GM23338 (cell line): ENCODE results near the gene ATP8A2.

Experiments used
- CTCF ChIP-seq, 2 experiments: fragments of 200-600 bp in 1 of 2; sonication (generic) in 1 of 2; conservative IDR thresholded peaks; 2 replicates each; pipeline versions ENCODE4 v1.5.1 to v1.6.1; 2016 to 2017; ENCODE audit warnings: antibody characterized with exemption in 2 of 2, low read depth in 2 of 2, mild to moderate bottlenecking in 2 of 2, moderate library complexity in 1 of 2
- EZH2 ChIP-seq: fragments of 200-600 bp; sonication (generic); IDR thresholded peaks from one replicate; pipeline ENCODE4 v1.8.0; 2017; ENCODE audit warnings: antibody characterized with exemption, mild to moderate bottlenecking, low read depth; ENCODE audit not compliant: unreplicated experiment
- POLR2AphosphoS5 ChIP-seq: IDR thresholded peaks from 2 replicates; pipeline ENCODE4 v1.6.1; 2016; ENCODE audit warnings: antibody characterized with exemption, low read depth
- TF ChIP-seq, protein P1 (sequence below): IDR thresholded peaks from one replicate; pipeline ENCODE4 v1.6.1; 2018; ENCODE audit warnings: antibody characterized with exemption; ENCODE audit not compliant: unreplicated experiment
- TF ChIP-seq, protein P2 (sequence below): fragments of 250-450 bp; sonication (Bioruptor Pico); IDR thresholded peaks from 2 replicates; pipeline ENCODE4 v1.5.0; 2020; ENCODE audit warnings: mild to moderate bottlenecking, moderate library complexity

- TF ChIP-seq POLR2AphosphoS5 (no peak), CTCF (conservative IDR thresholded peaks at IDR 0.05; ENCODE audit: low read depth in 2 of 2) (no peak), EZH2 (no peak)
- TF ChIP-seq, protein P1, sequence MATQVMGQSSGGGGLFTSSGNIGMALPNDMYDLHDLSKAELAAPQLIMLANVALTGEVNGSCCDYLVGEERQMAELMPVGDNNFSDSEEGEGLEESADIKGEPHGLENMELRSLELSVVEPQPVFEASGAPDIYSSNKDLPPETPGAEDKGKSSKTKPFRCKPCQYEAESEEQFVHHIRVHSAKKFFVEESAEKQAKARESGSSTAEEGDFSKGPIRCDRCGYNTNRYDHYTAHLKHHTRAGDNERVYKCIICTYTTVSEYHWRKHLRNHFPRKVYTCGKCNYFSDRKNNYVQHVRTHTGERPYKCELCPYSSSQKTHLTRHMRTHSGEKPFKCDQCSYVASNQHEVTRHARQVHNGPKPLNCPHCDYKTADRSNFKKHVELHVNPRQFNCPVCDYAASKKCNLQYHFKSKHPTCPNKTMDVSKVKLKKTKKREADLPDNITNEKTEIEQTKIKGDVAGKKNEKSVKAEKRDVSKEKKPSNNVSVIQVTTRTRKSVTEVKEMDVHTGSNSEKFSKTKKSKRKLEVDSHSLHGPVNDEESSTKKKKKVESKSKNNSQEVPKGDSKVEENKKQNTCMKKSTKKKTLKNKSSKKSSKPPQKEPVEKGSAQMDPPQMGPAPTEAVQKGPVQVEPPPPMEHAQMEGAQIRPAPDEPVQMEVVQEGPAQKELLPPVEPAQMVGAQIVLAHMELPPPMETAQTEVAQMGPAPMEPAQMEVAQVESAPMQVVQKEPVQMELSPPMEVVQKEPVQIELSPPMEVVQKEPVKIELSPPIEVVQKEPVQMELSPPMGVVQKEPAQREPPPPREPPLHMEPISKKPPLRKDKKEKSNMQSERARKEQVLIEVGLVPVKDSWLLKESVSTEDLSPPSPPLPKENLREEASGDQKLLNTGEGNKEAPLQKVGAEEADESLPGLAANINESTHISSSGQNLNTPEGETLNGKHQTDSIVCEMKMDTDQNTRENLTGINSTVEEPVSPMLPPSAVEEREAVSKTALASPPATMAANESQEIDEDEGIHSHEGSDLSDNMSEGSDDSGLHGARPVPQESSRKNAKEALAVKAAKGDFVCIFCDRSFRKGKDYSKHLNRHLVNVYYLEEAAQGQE = no peak
- TF ChIP-seq, protein P2, sequence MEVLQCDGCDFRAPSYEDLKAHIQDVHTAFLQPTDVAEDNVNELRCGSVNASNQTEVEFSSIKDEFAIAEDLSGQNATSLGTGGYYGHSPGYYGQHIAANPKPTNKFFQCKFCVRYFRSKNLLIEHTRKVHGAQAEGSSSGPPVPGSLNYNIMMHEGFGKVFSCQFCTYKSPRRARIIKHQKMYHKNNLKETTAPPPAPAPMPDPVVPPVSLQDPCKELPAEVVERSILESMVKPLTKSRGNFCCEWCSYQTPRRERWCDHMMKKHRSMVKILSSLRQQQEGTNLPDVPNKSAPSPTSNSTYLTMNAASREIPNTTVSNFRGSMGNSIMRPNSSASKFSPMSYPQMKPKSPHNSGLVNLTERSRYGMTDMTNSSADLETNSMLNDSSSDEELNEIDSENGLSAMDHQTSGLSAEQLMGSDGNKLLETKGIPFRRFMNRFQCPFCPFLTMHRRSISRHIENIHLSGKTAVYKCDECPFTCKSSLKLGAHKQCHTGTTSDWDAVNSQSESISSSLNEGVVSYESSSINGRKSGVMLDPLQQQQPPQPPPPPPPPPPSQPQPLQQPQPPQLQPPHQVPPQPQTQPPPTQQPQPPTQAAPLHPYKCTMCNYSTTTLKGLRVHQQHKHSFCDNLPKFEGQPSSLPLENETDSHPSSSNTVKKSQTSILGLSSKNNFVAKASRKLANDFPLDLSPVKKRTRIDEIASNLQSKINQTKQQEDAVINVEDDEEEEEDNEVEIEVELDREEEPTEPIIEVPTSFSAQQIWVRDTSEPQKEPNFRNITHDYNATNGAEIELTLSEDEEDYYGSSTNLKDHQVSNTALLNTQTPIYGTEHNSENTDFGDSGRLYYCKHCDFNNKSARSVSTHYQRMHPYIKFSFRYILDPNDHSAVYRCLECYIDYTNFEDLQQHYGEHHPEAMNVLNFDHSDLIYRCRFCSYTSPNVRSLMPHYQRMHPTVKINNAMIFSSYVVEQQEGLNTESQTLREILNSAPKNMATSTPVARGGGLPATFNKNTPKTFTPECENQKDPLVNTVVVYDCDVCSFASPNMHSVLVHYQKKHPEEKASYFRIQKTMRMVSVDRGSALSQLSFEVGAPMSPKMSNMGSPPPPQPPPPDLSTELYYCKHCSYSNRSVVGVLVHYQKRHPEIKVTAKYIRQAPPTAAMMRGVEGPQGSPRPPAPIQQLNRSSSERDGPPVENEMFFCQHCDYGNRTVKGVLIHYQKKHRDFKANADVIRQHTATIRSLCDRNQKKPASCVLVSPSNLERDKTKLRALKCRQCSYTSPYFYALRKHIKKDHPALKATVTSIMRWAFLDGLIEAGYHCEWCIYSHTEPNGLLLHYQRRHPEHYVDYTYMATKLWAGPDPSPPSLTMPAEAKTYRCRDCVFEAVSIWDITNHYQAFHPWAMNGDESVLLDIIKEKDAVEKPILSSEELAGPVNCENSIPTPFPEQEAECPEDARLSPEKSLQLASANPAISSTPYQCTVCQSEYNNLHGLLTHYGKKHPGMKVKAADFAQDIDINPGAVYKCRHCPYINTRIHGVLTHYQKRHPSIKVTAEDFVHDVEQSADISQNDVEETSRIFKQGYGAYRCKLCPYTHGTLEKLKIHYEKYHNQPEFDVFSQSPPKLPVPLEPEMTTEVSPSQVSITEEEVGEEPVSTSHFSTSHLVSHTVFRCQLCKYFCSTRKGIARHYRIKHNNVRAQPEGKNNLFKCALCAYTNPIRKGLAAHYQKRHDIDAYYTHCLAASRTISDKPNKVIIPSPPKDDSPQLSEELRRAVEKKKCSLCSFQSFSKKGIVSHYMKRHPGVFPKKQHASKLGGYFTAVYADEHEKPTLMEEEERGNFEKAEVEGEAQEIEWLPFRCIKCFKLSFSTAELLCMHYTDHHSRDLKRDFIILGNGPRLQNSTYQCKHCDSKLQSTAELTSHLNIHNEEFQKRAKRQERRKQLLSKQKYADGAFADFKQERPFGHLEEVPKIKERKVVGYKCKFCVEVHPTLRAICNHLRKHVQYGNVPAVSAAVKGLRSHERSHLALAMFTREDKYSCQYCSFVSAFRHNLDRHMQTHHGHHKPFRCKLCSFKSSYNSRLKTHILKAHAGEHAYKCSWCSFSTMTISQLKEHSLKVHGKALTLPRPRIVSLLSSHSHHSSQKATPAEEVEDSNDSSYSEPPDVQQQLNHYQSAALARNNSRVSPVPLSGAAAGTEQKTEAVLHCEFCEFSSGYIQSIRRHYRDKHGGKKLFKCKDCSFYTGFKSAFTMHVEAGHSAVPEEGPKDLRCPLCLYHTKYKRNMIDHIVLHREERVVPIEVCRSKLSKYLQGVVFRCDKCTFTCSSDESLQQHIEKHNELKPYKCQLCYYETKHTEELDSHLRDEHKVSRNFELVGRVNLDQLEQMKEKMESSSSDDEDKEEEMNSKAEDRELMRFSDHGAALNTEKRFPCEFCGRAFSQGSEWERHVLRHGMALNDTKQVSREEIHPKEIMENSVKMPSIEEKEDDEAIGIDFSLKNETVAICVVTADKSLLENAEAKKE = no peak
These were observed 347.9 kb downstream of the ATP8A2 start for GRCh38 chr13:25719666-25720065.
